Heart right ventricle (tissue), 16 donors: ENCODE measurements around the gene SUMF1. TPM values are rescaled to one million over a fixed set of nuclear protein-coding genes. Genes with fewer than 3 reads are reported as not detected.
A peak's percentile ranks its signal among the peaks of the same experiment; 100 is the strongest.
"Not testable (repeated sequence)": the region's sequence is repeated elsewhere in the genome, so short reads cannot be mapped to it uniquely, and the experiment has no call there.

ENCODE experiments used
- ATAC-seq, 8 donors: fragments of 200-7000 bp; cut with Tn5 transposase; one replicate each; pipeline ENCODE4 v1.9.1; 2020; ENCODE audit warnings: mild to moderate bottlenecking in 8 of 8, moderate library complexity in 8 of 8, moderate number of reproducible peaks in 1 of 8
- DNase-seq, 2 donors: peaks; one replicate each; pipeline ENCODE4 v3.0.0-alpha.2; 2020
- H3K27ac ChIP-seq, 10 donors: fragments of 200-600 bp; sonication (generic) in 2 of 10; one replicate each; pipeline versions ENCODE4 v1.5.0 to v1.8.0; 2020 to 2022; ENCODE audit warnings: mild to moderate bottlenecking in 3 of 10
- H3K27me3 ChIP-seq, 7 donors: fragments of 200-600 bp; one replicate each; pipeline ENCODE4 v1.8.0; 2021 to 2022; ENCODE audit warnings: mild to moderate bottlenecking in 2 of 7
- H3K36me3 ChIP-seq, 9 donors: fragments of 200-600 bp; sonication (generic) in 1 of 9; one replicate each; pipeline versions ENCODE4 v1.5.0 to v1.8.0; 2020 to 2022; ENCODE audit warnings: mild to moderate bottlenecking in 2 of 9
- H3K4me1 ChIP-seq, 9 donors: fragments of 200-600 bp; sonication (generic) in 1 of 9; one replicate each; pipeline versions ENCODE4 v1.5.0 to v1.8.0; 2020 to 2022; ENCODE audit warnings: mild to moderate bottlenecking in 4 of 9
- H3K4me3 ChIP-seq, 10 donors: fragments of 200-600 bp; sonication (generic) in 2 of 10; one replicate each; pipeline versions ENCODE4 v1.5.0 to v1.8.0; 2020 to 2022; ENCODE audit warnings: mild to moderate bottlenecking in 7 of 10, moderate library complexity in 2 of 10
- H3K9me3 ChIP-seq, 11 donors: fragments of 200-600 bp in 10 of 11; sonication (generic) in 2 of 11; one replicate each; pipeline versions ENCODE4 v1.5.0 to v1.8.0; 2013 to 2022; ENCODE audit warnings: mild to moderate bottlenecking in 2 of 11, control low read depth in 1 of 11, moderate library complexity in 1 of 11
- WGBS, 2 donors: extraction: QIAGEN DNeasy Blood & Tissue Kit; methylation state at CpG; one replicate each; pipeline ENCODE4 v1.1.7; 2013; ENCODE audit warnings: inconsistent platforms in 1 of 2; 5-methylcytosine and 5-hydroxymethylcytosine counted together
- intact Hi-C, 10 donors: fragments of 100-400 bp; cut with DNase I; formaldehyde crosslinking; loops; one replicate each; pipeline versions ENCODE4 v1.11.1 to v1.14.2; 2022
- polyA plus RNA-seq, 2 donors: library from polyadenylated mRNA; stranded (reverse); fragments of 200-250 nt; gene quantifications; one replicate each; pipeline ENCODE4 v1.2.3, GENCODE V29; 2013
- total RNA-seq, 10 donors: library from RNA; stranded (reverse); fragmentation: NEBNext Ultra II Directional in 3 of 10; extraction: Animal tissue kit (Norgen Biotek cat#: 25700) in 3 of 10; gene quantifications; one replicate each; pipeline versions ENCODE4 v1.2.1 to v1.2.4, GENCODE V29; 2021 to 2023
- TF ChIP-seq, protein P1 (sequence below), 9 donors: fragments of 200-600 bp; sonication (generic) in 2 of 9; IDR thresholded peaks; one replicate each; pipeline versions ENCODE4 v1.5.0 to v1.8.0; 2021 to 2022; ENCODE audit warnings: antibody characterized with exemption in 9 of 9, mild to moderate bottlenecking in 5 of 9, moderate library complexity in 1 of 9
- donor health status: Arrhythmogenic right ventricular cardiomyopathy.
- donor health status: ischemic (EF 13 %, LVEDD 7.1; RV severe dilation, severe dysfunction).
- donor health status: healthy with polysubstance abuse.
- donor health status: DM: no; HTN: yes; CAD: no.
- donor health status: DM: no; HTN: no; CAD: no.
- donor health status: ischemic (EF 25% LVEDD 6.9; RV normal size, moderate dysfunction).
- donor health status: ischemic (EF 25% LVEDD 5.7; RV mildly dilated, moderate dysfunction).
- donor health status: healthy.
- donor health status: DM: yes; HTN: yes; CAD: no.
- donor health status: Ischemic cardiomyopathy.
- donor health status: ischemic (EF 35%, LVEDD 5.7; RV mildly dilated, moderate dysfunction).
- donor health status: nonischemic (EF 11% LVEDD 7.7; RV severe dilation, severe dysfunction).
- donor health status: DM: yes; HTN: yes; CAD: no.
- donor health status: PGD.
- donor health status: ischemic (EF 29% LVEDD 5.4; RV normal size, mild dysfunction).
- donor health status: nonischemic (EF 23%, LVEDD 6.1; RV moderate dilation, normal function).

SUMF1 gene
- total and polyA plus RNA-seq, 12 donors, result 3.7 to 15.1 (median 8.9) TPM

- no peaks in the 10 kb centered on the region for H3K4me1 ChIP-seq
- no peak overlapping the region for H3K4me3 ChIP-seq
- TF ChIP-seq, protein P1, sequence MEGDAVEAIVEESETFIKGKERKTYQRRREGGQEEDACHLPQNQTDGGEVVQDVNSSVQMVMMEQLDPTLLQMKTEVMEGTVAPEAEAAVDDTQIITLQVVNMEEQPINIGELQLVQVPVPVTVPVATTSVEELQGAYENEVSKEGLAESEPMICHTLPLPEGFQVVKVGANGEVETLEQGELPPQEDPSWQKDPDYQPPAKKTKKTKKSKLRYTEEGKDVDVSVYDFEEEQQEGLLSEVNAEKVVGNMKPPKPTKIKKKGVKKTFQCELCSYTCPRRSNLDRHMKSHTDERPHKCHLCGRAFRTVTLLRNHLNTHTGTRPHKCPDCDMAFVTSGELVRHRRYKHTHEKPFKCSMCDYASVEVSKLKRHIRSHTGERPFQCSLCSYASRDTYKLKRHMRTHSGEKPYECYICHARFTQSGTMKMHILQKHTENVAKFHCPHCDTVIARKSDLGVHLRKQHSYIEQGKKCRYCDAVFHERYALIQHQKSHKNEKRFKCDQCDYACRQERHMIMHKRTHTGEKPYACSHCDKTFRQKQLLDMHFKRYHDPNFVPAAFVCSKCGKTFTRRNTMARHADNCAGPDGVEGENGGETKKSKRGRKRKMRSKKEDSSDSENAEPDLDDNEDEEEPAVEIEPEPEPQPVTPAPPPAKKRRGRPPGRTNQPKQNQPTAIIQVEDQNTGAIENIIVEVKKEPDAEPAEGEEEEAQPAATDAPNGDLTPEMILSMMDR (IDR thresholded peaks at IDR 0.05), result no peak
- DNase-seq (no peak), ATAC-seq (no peak)
- WGBS, 2 donors, result 93 to 100% methylated on average over 1 of the region's 1 CpG
- intact Hi-C loops, result no loop called here
- H3K9me3 ChIP-seq, result peaks cover 0 to 32% (median 0%) of the 10 kb centered on the region in 11 donors
- no peaks in the 10 kb centered on the region for H3K36me3 ChIP-seq
- no peak overlapping the region for H3K27ac ChIP-seq
- no peaks in the 10 kb centered on the region for H3K27me3 ChIP-seq
Observed at GRCh38 chr3:4332111-4332510, 135.0 kb downstream of the SUMF1 start.

GRCh38 chr3:4329806-4330205 lies 137.3 kb downstream of the SUMF1 start:
- ATAC-seq, H3K27ac ChIP-seq, DNase-seq, H3K36me3 ChIP-seq, H3K4me1 ChIP-seq, intact Hi-C loops, H3K27me3 ChIP-seq, H3K4me3 ChIP-seq: not testable (repeated sequence)
- H3K9me3 ChIP-seq, result peaks cover 0 to 38% (median 0%) of the 10 kb centered on the region in 11 donors

DNA sequence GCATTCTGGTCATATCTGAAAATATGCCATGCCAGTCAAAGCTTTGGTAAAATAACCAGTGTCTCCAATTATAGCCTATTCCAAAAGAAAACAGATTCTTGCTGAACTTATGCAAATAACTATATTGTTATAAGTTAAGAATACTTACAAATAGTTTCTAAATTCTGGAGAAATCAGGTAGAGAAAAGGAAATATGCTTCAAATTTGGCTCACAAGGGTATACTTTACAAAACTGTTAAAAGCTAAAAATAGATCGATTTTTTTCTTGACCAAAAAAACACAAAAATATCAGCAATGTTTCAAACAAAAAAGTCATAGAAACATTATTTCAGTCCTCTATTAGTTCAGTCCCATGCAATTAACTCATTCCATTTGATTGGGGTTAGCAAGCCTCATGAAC lies 140.2 kb downstream of the SUMF1 start:
- no peak for DNase-seq
- Histone ChIP-seq H3K9me3 (peaks cover 0 to 38% (median 0%) of the 10 kb centered on the region in 11 donors), H3K27ac (no peak overlapping the region), H3K4me1 (peaks cover 0 to 15% (median 0%) of the 10 kb centered on the region in 9 donors), H3K36me3 (no peaks in the 10 kb centered on the region), H3K4me3 (no peak overlapping the region), H3K27me3 (no peaks in the 10 kb centered on the region)
- intact Hi-C loops, result no loop called here
- TF ChIP-seq, protein P1 (IDR thresholded peaks at IDR 0.05), result no peak
- no peak for ATAC-seq
- 96 to 98% methylated on average over 1 of the region's 1 CpG for WGBS, 2 donors

DNA sequence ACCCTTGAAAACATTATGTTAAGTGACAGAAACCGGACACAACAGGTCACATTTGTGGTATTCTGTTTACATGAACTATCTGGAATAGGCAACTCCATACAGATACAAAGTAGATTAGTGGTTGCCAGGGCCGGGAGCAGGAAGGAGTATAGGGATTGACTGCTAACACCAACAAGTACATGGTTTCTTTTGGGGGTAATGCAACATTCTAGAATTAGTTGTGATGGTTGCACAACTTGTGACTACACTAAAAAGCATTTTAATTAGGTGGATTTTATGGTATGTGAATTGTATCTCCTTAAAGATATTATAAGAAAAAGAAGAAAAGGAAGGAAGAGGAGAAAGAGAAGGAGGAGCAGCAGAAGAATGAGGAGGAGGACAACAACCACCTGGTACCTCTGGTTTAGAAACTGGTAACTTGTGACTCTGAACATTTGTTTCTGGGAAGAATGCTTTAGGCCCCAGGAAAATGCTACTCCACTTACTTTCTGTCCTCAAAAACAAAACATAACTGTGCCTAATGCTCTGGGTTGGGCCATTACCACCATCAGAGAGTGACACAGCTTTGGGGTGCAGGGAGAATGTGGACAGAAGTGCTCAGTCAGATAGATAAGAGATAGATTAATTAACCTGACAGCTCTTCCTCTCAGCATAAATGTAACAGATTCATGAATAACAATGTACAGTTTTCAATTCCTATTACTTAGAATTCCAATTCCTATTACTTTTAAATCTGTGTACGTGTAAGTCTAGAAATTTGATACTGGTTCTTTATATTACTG lies 143.6 kb downstream of the SUMF1 start:
- DNase-seq (no peak), ATAC-seq (no peak)
- H3K9me3 ChIP-seq, result peaks cover 0 to 19% (median 0%) of the 10 kb centered on the region in 11 donors
- no peak overlapping the region for H3K27ac ChIP-seq
- TF ChIP-seq, protein P1 (IDR thresholded peaks at IDR 0.05), result no peak
- no peak overlapping the region for H3K4me3 ChIP-seq
- H3K27me3 ChIP-seq, result no peaks in the 10 kb centered on the region
- H3K4me1 ChIP-seq, result peaks cover 0 to 34% (median 0%) of the 10 kb centered on the region in 9 donors
- WGBS, 2 donors, result 90 to 91% methylated on average over 3 of the region's 3 CpGs
- peaks cover 0 to 2% (median 0%) of the 10 kb centered on the region in 9 donors for H3K36me3 ChIP-seq
- intact Hi-C loops, result no loop called here

GRCh38 chr3:4322635-4323034 lies 144.4 kb downstream of the SUMF1 start:
- peaks cover 0 to 10% (median 0%) of the 10 kb centered on the region in 9 donors for H3K36me3 ChIP-seq
- peaks cover 0 to 11% (median 0%) of the 10 kb centered on the region in 11 donors for H3K9me3 ChIP-seq
- TF ChIP-seq, protein P1 (IDR thresholded peaks at IDR 0.05), result no peak
- H3K4me1 ChIP-seq, result peaks cover 0 to 34% (median 0%) of the 10 kb centered on the region in 9 donors
- H3K27me3 ChIP-seq, result no peaks in the 10 kb centered on the region
- no peak overlapping the region for H3K4me3 ChIP-seq
- DNase-seq, result no peak
- intact Hi-C loops, result no loop called here
- ATAC-seq, result peak in 1 of 8 donors; percentile 45
- 94 to 96% methylated on average over 1 of the region's 1 CpG for WGBS, 2 donors
- no peak overlapping the region for H3K27ac ChIP-seq
